NK-92 treated with Interleukin-12 subunit alpha and Interleukin-12 subunit beta, amount 100 ng/mL, for 24 hours (cell line): Measurements from ENCODE around the gene DDX42.

ENCODE experiments used
- DNase-seq: peaks from one replicate; lab custom pipeline; 2025; lab: John Stamatoyannopoulos, UW

The DDX42 gene, protein sequence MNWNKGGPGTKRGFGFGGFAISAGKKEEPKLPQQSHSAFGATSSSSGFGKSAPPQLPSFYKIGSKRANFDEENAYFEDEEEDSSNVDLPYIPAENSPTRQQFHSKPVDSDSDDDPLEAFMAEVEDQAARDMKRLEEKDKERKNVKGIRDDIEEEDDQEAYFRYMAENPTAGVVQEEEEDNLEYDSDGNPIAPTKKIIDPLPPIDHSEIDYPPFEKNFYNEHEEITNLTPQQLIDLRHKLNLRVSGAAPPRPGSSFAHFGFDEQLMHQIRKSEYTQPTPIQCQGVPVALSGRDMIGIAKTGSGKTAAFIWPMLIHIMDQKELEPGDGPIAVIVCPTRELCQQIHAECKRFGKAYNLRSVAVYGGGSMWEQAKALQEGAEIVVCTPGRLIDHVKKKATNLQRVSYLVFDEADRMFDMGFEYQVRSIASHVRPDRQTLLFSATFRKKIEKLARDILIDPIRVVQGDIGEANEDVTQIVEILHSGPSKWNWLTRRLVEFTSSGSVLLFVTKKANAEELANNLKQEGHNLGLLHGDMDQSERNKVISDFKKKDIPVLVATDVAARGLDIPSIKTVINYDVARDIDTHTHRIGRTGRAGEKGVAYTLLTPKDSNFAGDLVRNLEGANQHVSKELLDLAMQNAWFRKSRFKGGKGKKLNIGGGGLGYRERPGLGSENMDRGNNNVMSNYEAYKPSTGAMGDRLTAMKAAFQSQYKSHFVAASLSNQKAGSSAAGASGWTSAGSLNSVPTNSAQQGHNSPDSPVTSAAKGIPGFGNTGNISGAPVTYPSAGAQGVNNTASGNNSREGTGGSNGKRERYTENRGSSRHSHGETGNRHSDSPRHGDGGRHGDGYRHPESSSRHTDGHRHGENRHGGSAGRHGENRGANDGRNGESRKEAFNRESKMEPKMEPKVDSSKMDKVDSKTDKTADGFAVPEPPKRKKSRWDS

DNA sequence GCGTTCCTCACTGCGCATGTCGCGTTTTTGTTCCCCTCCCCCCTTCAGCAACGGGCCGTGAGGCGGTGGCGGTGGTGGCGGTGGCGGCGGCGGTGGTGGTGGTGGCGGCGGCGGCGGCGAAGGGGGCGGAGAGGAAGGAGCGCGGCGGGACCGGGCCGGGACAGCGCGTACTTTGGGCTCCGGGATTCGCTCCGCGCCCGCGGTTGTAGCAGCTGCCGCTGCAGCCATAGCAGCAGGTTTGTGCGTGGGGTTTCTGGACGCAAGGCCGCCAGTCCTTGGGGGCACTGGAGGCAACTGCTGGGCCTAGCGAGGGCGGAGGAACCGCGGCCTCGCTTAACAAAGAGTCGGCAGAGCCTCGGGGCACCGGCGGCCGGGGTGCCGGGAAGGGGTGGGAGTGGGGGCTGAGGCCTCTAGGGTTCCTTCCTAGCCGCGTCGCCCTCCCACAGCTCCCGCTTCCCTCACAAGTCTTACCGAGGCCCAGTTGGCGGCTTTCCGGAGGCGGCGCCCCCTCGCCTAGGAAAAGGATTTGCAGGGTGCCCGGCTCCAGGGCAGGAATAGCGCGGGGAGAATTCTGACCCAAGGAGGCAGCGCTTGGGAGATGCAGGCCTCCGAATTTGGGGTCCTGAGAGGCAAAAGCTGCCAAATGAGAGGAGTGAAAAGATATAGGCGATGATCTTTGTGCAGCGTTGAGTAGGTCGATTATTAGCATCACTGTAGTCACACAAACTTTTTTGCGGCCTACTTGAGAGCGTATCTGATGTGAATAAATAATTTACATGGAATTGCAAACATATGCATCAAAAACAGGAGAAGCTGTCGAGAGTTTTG is at the start of gene DDX42:
Gene DDX42, plus strand, starts transcription at position 30 of the 828 bp plus-strand sequence. CDS start 12,880 bp downstream, outside the sequence.
- peak; percentile 58 for DNase-seq

DNA sequence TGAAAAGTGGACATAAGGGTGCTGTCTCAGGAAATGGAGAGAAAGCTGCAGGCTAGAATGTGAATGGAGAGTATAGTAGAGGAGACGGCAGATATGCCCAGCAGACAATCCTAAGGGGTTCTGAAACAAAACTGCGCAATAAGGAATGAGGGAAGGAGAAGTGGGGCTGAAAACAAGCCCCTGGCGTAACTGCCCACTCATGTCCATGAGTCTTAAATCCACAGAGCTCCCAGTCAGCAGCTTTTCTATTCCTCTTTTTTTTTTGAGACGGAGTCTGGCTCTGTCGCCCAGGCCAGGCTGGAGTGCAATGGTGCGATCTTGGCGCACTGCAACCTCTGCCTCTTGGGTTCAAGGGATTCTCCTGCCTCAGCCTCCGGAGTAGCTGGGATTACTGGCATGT is 38.3 kb upstream of the DDX42 start:
- no peak for DNase-seq

DNA sequence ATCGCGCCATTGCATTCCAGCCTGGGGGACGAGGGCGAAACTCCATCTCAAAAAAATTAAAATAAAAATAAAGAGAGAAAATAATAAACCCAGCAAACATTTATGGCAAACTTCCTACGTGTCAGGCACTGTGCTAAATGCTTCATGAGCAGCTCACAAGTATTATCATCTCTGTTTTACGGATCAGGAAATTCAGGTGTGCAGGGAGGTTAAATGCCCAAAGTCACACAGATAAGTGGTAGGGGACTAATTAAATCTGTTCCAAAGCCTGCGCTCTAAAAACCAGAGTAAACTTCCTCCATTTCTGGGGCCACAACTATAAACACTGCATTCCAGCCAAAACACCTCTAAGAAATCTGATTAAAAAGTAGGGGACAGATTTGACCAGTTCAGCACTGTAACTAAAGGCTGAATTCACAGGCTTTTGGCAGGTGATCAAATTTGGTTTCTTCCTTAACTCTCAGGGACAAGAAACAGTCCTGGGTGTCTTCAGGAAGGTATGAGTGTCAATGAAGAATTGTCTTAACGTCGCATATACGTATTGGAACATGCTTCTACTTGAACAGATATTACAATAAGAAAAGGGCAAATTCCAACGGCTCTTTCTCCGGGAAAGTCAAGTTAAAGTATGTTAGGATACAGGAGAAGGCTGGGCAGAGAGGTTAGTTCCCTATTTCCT is 33.4 kb upstream of the DDX42 start:
- no peak for DNase-seq

DNA sequence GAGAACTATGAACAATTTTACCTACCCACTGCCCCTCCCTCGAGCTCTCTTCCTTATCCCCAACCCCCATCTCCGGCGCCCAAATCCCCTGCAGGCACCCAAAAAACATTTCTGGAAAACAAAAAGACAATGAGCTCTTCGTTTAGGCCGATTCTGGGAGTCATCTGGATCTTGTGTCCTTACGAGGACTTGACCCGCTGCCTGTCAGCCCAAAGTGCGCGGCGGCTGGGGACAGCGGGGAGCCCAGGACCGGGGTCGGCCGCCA is 32.9 kb upstream of the DDX42 start:
- DNase-seq: no peak

DNA sequence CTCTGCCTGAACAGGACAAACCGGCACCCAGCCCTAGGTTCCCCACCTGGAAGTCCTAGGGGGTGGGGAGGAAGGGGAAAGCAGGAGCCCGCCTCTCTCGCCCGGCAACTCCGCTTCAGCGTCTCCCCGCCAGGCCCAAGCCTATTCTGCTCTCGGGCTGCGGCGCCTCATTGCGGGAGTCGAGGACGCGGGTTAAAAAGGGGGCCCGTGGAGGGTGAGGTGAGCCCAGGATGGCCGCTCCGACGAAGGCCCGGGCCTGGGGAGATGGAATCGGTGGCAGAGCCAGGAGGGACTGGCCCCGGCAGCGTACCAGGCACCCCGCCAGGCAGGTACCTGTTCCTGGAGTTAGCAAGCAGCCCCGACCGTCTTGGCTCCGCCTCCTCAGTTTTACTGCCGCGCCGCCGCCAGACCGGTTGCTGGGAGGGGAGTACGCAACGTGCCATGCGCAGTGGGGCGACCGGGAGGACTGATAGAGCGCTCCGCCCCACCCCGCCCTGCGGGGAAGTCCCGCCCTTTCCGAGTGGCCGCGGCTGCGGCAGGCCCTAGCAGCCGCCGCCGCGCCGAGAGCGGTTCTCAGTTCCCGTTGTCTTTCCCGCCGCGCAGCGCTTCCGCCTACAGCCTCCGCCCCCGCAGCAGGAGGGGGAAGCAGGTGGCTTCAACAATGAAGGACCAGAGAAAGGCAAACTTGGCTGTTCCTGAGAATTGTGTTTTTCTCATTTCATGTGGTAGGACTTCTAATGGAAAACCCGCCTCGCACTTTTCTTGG is 32.4 kb upstream of the DDX42 start, which contains the start of gene STRADA:
Gene STRADA, minus strand, starts transcription at position 392 of the 766 bp plus-strand sequence. CDS start 13,430 bp downstream, outside the sequence.
- peak; percentile 99 for DNase-seq

DNA sequence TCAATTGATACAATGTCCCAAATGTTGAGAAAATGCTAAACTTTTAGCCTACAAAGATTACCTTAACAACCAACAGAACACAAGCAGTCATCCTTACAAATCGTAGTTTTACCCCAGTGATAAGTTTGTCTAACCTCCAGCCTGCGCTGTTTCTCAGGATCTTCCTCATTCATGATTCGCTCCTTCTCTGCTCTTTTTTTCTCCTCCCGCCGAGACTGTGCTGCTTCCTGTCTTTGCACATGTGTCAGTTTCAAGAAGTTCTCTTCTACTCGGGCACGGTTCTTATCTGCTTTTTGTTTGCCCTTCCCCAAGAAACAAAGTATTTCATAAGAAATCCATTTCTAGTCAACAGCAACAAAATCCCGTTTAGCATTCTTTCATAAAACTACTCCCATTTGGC is 22.2 kb upstream of the DDX42 start:
- DNase-seq: no peak

DNA sequence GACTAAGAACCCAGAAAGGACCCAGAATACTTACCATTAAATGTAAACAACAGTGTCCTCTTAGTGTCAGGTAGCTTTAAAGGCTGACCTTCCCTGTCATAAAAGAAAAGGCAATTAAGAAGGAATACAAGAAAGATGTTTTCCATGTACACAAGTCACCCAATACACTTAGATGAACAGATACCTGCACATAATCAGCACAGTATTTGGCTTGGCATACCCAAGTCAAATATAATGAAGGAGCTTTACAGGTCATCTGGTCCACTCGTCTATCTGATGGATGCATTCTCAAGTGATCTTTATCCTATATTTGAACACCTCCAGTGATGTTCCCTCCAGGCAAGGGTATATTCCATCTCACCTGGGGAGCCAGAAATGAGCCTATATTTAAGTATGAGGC is 21.3 kb upstream of the DDX42 start:
- no peak for DNase-seq

DNA sequence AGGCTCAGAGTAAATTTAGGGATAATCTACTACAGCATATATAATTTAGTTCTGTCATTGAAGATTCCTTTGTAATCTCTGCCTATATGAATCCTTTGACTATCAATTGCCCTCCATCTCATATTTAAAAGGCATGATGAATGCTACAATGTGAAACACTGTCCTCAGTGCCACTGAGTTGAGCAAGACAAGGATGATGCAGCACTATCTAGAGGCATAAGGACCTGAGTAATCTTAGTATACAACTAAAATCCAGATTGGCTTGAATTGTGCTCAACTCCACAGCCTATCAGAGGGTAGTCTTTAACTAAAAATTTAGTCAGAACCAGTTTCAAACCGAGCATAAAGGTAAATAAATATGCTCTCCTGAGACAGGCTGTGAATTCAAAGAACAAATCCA is 20.8 kb upstream of the DDX42 start:
- DNase-seq: no peak

DNA sequence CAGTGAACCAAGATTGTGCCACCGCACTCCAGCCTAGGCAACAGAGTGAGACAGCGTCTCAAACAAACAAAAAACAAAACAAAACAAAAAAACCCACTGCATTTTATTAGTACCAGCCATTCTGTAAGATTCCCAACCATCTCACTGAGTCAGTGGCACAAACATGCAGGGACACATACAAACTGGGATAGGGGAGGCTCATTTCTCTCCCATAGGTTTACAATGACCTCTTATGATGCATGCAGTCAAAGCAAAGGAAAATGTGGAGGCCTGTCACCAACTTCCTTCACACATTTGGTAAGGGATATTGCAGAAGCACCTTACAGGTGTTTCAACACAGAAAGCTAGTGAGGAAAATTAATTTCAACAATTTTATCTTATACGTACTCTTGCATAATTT is 19.9 kb upstream of the DDX42 start:
- no peak for DNase-seq

DNA sequence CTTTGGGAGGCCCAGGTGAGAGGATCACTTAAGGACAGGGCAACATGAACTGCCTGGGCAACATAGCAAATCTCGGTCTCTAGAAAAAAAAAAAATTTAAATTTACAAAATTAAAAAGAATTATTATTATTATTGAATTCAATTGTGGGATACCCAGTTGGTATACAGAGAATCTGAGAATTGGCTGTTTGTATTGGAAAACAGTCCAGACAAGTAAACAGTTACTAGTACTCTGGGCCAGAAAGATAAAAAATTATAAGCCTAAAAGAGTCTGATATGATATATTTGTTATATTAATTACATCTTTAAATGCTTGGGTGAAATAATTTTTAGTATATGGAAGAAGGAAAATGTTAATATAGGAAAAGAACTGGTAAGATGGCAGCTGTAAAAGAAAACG is 15.5 kb upstream of the DDX42 start:
- no peak for DNase-seq

DNA sequence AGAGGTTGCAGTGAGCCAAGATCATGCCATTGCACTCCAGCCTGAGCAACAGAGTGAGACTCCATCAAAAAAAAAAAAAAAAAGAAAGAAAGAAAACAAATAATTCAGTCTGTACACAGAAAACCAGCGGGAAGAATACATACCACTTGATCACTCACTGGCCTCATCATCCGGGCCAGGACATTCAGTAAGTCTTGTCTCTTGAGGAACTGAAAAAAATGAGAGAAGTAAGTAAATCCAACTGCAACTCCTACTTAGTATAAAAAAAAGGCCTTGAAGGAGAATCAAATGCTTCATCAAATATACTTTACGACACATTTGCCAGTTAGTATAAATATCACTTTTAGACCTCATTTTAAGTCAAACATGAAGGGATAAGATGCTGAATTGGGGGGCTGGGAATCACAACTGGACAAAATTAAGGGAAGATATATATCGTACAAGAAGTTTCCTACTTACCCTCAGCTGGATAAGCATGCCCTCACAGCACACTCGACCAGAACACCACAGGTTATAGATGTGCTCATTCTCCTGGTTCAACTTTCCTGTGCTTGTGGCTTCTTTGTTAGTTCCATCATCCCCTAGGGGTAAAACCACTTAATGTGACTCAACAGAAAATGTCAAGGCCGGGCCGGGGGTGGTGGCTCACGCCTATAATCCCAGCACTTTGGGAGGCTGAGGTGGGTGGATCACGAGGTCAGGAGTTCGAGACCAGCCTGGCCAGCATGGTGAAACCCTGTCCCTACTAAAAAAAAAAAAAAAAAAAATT is 13.0 kb upstream of the DDX42 start:
- DNase-seq: no peak

DNA sequence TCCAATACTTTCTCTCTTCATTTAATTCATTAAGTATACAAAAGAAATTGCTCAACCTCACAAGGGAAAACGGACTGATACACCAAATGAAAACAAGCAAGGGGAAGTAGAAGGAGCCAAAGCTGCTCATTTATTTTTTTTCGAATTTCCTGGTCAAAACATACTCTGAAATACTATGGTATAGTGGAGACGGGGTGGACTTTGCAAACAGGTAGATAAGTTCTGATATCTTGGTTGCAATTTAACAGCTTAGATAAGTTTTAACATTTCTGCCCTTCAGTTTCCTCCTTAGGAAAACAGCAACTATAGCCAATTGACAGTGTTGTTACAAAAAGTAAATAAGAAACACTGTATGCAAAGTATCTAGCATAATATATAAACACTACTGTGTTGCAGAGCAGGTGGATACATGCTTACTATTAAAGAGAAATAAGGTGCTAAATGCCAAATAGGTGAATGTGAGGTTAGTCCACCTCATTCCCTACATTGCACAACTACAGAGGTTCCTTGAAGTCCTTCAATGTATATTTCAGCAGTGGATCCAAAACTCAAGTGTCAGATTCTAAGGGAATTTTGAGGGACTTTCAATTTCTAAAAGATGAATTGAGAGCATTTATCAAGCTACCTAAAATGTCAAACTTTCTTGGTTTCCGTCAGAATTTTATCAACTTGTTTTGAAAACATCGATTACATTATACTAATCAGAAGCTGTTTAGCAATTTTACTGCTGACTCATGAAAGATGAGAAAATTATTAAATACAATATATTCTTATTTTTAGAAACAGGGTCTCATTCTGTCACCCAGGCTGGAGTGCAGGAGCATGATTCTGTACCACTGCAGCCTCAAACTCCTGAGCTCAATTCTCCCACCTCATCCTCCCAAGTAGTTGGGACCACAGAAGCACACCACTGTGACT is 11.6 kb upstream of the DDX42 start:
- no peak for DNase-seq

DNA sequence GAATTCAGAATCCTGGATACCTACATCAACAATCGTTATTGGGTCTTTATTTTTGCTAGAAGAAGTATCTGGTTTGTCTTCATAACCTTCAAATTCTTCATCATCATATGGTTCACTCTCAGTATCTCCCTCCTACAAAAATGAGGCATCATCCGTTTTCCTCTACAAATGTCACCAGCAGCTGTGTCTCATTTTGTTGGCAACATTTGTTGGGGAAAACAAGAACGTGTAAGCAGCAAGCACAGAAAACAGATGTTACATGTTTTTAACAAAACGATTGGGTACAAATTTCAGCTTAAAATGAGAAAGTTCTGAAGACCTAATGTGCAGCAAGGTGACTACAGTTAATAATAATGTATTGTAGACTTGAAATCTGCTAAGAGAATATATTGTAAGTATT is 9.3 kb upstream of the DDX42 start:
- no peak for DNase-seq

DNA sequence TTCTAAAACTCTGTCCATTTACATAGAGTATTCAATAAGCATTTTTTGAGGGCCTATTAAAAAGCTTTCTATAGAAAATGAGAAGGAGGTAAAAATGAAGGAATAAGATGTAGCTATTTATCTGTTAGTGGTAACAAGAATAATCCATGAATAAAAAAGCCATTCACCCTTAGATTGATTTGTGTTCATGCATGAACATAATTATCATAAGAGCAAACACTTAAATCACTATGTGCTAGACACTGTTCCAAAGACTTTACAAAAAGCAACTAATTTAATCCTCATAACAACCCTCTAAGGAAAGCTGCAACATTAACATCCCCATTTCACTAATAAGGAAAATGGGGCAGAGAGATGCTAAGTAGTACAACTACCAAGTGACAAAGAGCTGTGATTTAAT is 7.2 kb upstream of the DDX42 start:
- no peak for DNase-seq

DNA sequence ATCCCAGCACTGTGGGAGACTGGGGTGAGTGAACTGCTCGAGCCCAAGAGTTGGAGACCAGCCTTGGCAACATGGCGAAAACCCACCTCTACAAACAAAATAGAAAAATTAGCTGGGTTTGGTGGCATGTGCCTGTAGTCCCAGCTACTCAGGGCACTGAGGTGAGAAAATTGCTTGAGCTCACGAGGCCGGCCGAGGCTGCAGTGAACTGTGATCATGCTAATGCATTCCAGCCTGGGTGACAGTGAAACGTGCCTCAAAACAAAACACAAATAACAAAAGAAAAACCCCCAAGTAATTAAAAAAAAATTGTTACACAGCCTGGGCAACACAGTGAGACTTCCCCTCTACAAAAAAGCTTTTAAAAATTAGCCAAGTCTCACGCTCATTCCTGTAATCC is 5.5 kb upstream of the DDX42 start:
- no peak for DNase-seq

DNA sequence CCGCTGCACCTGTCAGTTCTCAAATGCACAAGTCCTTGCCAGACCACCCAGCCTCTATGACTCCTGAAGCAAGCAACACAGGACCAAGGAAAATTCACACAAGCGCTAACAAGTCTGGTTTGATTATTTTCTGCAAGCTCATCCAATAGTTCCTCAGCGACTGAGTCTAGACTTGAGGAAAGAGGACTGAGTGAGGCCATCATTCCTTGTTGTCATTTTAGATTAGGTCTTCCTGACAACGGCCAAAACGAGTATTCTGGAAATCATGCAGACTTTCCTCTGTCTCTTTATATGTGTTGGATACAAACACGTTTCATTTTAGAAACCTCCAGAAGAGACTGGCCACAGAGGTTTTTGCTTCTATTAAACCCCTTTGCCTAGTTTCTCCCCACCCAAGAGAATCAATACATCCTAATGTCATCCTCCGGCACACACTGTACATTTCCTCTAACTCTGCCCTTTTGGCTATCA is 1.1 kb upstream of the DDX42 start:
- DNase-seq: no peak

DNA sequence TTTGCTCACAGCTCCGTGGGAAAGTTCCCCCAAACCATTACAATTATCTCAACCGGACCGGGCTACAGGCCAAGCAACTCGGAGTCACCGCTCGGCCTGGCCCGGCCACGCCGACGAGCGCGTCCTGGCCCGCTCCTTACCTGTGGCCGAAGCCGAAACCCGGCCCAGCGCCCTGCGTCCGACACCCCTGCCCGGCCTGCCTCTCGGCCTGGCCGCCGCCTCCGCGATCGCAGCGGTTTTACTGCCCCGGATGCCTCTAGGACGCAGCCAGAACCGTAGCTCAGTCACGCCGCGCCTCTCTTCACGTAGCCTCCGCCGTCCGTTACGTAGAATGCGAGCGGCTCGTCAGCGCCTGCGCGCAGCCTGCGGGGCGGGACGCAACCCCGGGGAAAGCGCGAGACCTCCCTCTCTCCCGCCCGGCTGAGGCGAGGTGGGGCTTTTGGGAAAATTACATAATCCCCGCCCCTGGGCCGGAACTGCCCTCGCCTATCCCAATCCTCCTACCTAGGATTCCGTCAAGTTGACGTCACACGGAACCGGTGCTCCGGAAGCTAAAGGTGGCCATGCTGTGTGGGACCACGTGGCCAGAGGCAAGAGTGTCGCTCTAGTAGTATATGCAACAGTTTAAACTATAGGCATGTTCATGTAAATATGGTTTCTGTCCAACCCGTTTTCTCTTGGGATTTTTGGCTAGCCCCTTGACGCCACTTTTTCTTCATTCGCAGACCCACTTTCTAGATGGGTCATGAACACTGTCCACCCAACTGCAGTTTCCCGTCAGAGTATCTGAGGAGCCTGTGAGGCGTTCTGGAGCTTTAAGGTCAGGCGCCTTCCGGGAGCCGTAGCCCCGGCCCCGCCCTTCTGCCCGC is 464 bp upstream of the DDX42 start, which contains the start of gene CCDC47:
Gene CCDC47, minus strand, starts transcription at position 326 of the 869 bp plus-strand sequence. CDS start 7,422 bp downstream, outside the sequence.
- peak; percentile 98 for DNase-seq

DNA sequence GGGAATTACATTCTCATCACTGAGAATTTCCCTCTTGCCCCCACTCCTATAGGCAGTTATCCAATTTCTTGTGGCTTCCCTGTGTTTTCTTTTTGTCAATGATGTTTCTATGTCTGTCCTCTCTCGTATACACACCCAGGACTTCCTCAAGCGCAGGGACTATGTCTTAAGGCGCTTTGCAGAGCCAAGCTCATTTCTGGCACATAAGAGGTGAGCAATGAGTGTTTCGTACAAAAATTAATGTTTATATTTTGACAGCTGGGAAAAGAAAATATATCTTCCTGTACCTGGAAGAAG is 947 bp downstream of the DDX42 start:
- DNase-seq: no peak
